Cardiac muscle cell (in vitro differentiated cells and primary cell): ENCODE data around the gene KANK2. TPM values are rescaled to one million over a fixed set of nuclear protein-coding genes. Genes with fewer than 3 reads are reported as not detected.

Experiments used
- DNase-seq, 2 donors: peaks; one replicate each; pipeline versions ENCODE4 v3.0.0 to v3.0.0-alpha.2; 2010 to 2017; ENCODE audit warnings: low read depth in 1 of 2, low spot score in 1 of 2
- H3K27ac ChIP-seq: fragments of 200-600 bp; sonication (generic); 2 replicates; pipeline ENCODE4 v1.5.1; 2016
- H3K27me3 ChIP-seq: fragments of 200-600 bp; sonication (generic); 2 replicates; pipeline ENCODE4 v1.6.0; 2016; ENCODE audit warnings: control low read depth
- H3K36me3 ChIP-seq: fragments of 200-600 bp; sonication (generic); 2 replicates; pipeline ENCODE4 v1.5.1; 2016; ENCODE audit warnings: control low read depth
- H3K4me1 ChIP-seq: fragments of 200-600 bp; sonication (generic); 2 replicates; pipeline ENCODE4 v1.8.1; 2017; ENCODE audit warnings: low read depth, mild to moderate bottlenecking, mixed run types
- H3K4me3 ChIP-seq: fragments of 200-600 bp; sonication (generic); 2 replicates; pipeline ENCODE4 v1.5.1; 2016; ENCODE audit warnings: mild to moderate bottlenecking
- H3K9me3 ChIP-seq: fragments of 200-600 bp; sonication (generic); 2 replicates; pipeline ENCODE4 v1.5.1; 2017; ENCODE audit warnings: low read depth, mild to moderate bottlenecking, control low read depth
- CTCF ChIP-seq: IDR thresholded peaks from 2 replicates; pipeline ENCODE4 v1.5.1; 2012; ENCODE audit warnings: low read depth, mild to moderate bottlenecking, low read length
- polyA plus RNA-seq: library from polyadenylated mRNA; unstranded; fragments of >200 nt; fragmentation: Nextera tagmentation; extraction: Ambion mirVana; gene quantifications from 2 replicates; pipeline ENCODE4 v1.2.1, GENCODE V29; 2016
- total RNA-seq: library from RNA; depleted of rRNA; stranded (reverse); fragments of >200 nt; gene quantifications from 2 replicates; pipeline ENCODE4 v1.2.3, GENCODE V29; 2016

KANK2 gene
- total and polyA plus RNA-seq, 2 experiments from 2014 or later: 38.9 to 106 TPM

GRCh38 chr19:11230621-11231386 is 33.5 kb upstream of the KANK2 start:
- no peak overlapping the region for H3K27ac ChIP-seq
- H3K4me1 ChIP-seq: peaks cover 6% of the 10 kb centered on the region
- DNase-seq: no peak
- no peak for TF ChIP-seq CTCF
- no peaks in the 10 kb centered on the region for H3K36me3 ChIP-seq
- no peaks in the 10 kb centered on the region for H3K9me3 ChIP-seq
- H3K4me3 ChIP-seq: no peak overlapping the region
- H3K27me3 ChIP-seq: no peaks in the 10 kb centered on the region

GRCh38 chr19:11227195-11227886 is 30.0 kb upstream of the KANK2 start:
- Histone ChIP-seq H3K4me3 (no peak overlapping the region), H3K36me3 (no peaks in the 10 kb centered on the region), H3K9me3 (no peaks in the 10 kb centered on the region), H3K27ac (no peak overlapping the region), H3K27me3 (no peaks in the 10 kb centered on the region), H3K4me1 (peaks cover 6% of the 10 kb centered on the region)
- no peak for DNase-seq
- no peak for TF ChIP-seq CTCF

- no peak overlapping the region for H3K4me3 ChIP-seq
- H3K27me3 ChIP-seq: no peaks in the 10 kb centered on the region
- H3K36me3 ChIP-seq: no peaks in the 10 kb centered on the region
- H3K4me1 ChIP-seq: peaks cover 6% of the 10 kb centered on the region
- no peak for TF ChIP-seq CTCF
- H3K27ac ChIP-seq: no peak overlapping the region
- H3K9me3 ChIP-seq: no peaks in the 10 kb centered on the region
- DNase-seq: no peak
Observed at GRCh38 chr19:11226716-11227166, 29.4 kb upstream of the KANK2 start.

GRCh38 chr19:11225815-11226214 is 28.5 kb upstream of the KANK2 start:
- Histone ChIP-seq H3K36me3 (no peaks in the 10 kb centered on the region), H3K4me1 (peaks cover 6% of the 10 kb centered on the region), H3K27ac (no peak overlapping the region), H3K9me3 (no peaks in the 10 kb centered on the region), H3K27me3 (no peaks in the 10 kb centered on the region), H3K4me3 (no peak overlapping the region)
- no peak for DNase-seq
- TF ChIP-seq CTCF: no peak

- Histone ChIP-seq H3K36me3 (no peaks in the 10 kb centered on the region), H3K27me3 (no peaks in the 10 kb centered on the region), H3K4me1 (peaks cover 6% of the 10 kb centered on the region), H3K4me3 (no peak overlapping the region), H3K27ac (no peak overlapping the region), H3K9me3 (no peaks in the 10 kb centered on the region)
- no peak for DNase-seq
- no peak for TF ChIP-seq CTCF
Observed at GRCh38 chr19:11225172-11225571, 27.8 kb upstream of the KANK2 start.
